ENCODE results near the gene DPEP2.
"Not testable (repeated sequence)": the region's sequence is repeated elsewhere in the genome, so short reads cannot be mapped to it uniquely, and the experiment has no call there.

Gene DPEP2

GRCh38 chr16:67998779-67999688 is at the start of gene DPEP2:
DPEP2 (minus strand) TSS chr16:67999484; CDS start chr16:67993212, 6,272 bp downstream.
- DNase-seq = not testable (repeated sequence)

GRCh38 chr16:68047987-68048386 is 48.7 kb upstream of the DPEP2 start:
- no peak for DNase-seq

GRCh38 chr16:68046106-68046505 is 46.8 kb upstream of the DPEP2 start:
- DNase-seq = no peak

GRCh38 chr16:68041783-68042182 is 42.5 kb upstream of the DPEP2 start:
- no peak for DNase-seq

- DNase-seq = peak; percentile 88
These were observed 41.4 kb upstream of the DPEP2 start for GRCh38 chr16:68040506-68041288.

GRCh38 chr16:68037841-68038597 is 38.7 kb upstream of the DPEP2 start:
- no peak for DNase-seq

GRCh38 chr16:68035227-68035626 is 35.9 kb upstream of the DPEP2 start:
- no peak for DNase-seq

- DNase-seq = no peak
These were observed 33.8 kb upstream of the DPEP2 start for GRCh38 chr16:68033101-68033500.

GRCh38 chr16:68031951-68032350 is 32.7 kb upstream of the DPEP2 start:
- no peak for DNase-seq

GRCh38 chr16:68030108-68030507 is 30.8 kb upstream of the DPEP2 start:
- DNase-seq = not testable (repeated sequence)

GRCh38 chr16:68028996-68029395 is 29.7 kb upstream of the DPEP2 start:
- no peak for DNase-seq

GRCh38 chr16:68022728-68023537 is 23.6 kb upstream of the DPEP2 start, which contains the start of the genes DDX28 and DUS2:
DDX28 (minus strand) TSS chr16:68023232; CDS start chr16:68023202, 30 bp downstream.
DUS2 (plus strand) TSS chr16:68023284; CDS start chr16:68038024, 14,740 bp downstream.
- peak; percentile 97 for DNase-seq

GRCh38 chr16:68022278-68022727 is 23.0 kb upstream of the DPEP2 start:
- DNase-seq = no peak

GRCh38 chr16:68021490-68021889 is 22.2 kb upstream of the DPEP2 start:
- no peak for DNase-seq

GRCh38 chr16:68019167-68019680 is 19.9 kb upstream of the DPEP2 start:
- no peak for DNase-seq

- no peak for DNase-seq
These were observed 16.4 kb upstream of the DPEP2 start, which contains the start of gene DPEP2NB for GRCh38 chr16:68015681-68016080. DPEP2NB (minus strand) TSS chr16:68015911; CDS start chr16:68015770, 141 bp downstream.

GRCh38 chr16:68013440-68013839 is 14.2 kb upstream of the DPEP2 start:
- DNase-seq = peak; percentile 61

GRCh38 chr16:68009872-68010271 is 10.6 kb upstream of the DPEP2 start:
- not testable (repeated sequence) for DNase-seq

- DNase-seq = no peak
These were observed 10.0 kb upstream of the DPEP2 start for GRCh38 chr16:68009157-68009735.

- peak; percentile 81 for DNase-seq
These were observed 6.6 kb upstream of the DPEP2 start for GRCh38 chr16:68005786-68006286.

GRCh38 chr16:68005211-68005610 is 5.9 kb upstream of the DPEP2 start:
- no peak for DNase-seq

Data from RPMI8226 (cell line).